PC-3 (cell line): ENCODE measurements around the gene DIS3L2. TPM values are rescaled to one million over a fixed set of nuclear protein-coding genes. Genes with fewer than 3 reads are reported as not detected.
"Not testable (repeated sequence)": the region's sequence is repeated elsewhere in the genome, so short reads cannot be mapped to it uniquely, and the experiment has no call there.

Experiments used
- ATAC-seq: fragments of 200-7000 bp; cut with Tn5 transposase; 2 replicates; pipeline ENCODE4 v1.9.1; 2020; ENCODE audit warnings: mild to moderate bottlenecking, moderate library complexity
- BruUV-seq: library from RNA; stranded (reverse); fragments of 400-500 nt; replicated peaks from 2 replicates; lab custom pipeline; 2021; lab: Mats Ljungman, UMichigan
- CTCF ChIA-PET: fragments of 300-600 bp; sonication (Branson Sonifier 250); formaldehyde crosslinking; loops from one replicate; lab custom pipeline; 2022; ENCODE audit warnings: antibody characterized with exemption; lab: Charles Lee
- POLR2A ChIA-PET: fragments of 300-600 bp; sonication (Branson Sonifier 250); formaldehyde crosslinking; loops from one replicate; lab custom pipeline; 2022; ENCODE audit warnings: antibody characterized with exemption; ENCODE audit not compliant: unreplicated experiment; lab: Charles Lee
- DNase-seq: peaks from one replicate; pipeline ENCODE4 v3.0.0-alpha.2; 2015
- H2AFZ ChIP-seq: fragments of 300-600 bp; sonication (generic); 2 replicates; pipeline ENCODE4 v1.6.0; 2016; ENCODE audit warnings: antibody characterized with exemption, low read length
- H3F3A ChIP-seq: fragments of 300-600 bp; sonication (generic); one replicate; pipeline ENCODE4 v1.6.0; 2017; ENCODE audit warnings: antibody characterized with exemption, low read length, control low read depth, mild to moderate bottlenecking; ENCODE audit not compliant: unreplicated experiment
- H3K27ac ChIP-seq: fragments of 300-600 bp; sonication (generic); 2 replicates; pipeline ENCODE4 v1.5.1; 2016; ENCODE audit warnings: mild to moderate bottlenecking, low read length
- H3K27me3 ChIP-seq: fragments of 300-600 bp; sonication (generic); 2 replicates; pipeline ENCODE4 v1.6.1; 2016; ENCODE audit warnings: low read length, mixed read lengths
- H3K36me3 ChIP-seq: fragments of 300-600 bp; sonication (generic); 2 replicates; pipeline ENCODE4 v1.6.1; 2016; ENCODE audit warnings: low read depth, mixed run types, low read length, mixed read lengths
- H3K4me1 ChIP-seq: fragments of 300-600 bp; sonication (generic); 2 replicates; pipeline ENCODE4 v1.5.1; 2016; ENCODE audit warnings: low read length; ENCODE audit not compliant: insufficient read depth
- H3K4me2 ChIP-seq: fragments of 300-600 bp; sonication (generic); 2 replicates; pipeline ENCODE4 v1.6.0; 2016; ENCODE audit warnings: low read length
- H3K4me3 ChIP-seq: fragments of 300-600 bp; sonication (generic); 2 replicates; pipeline ENCODE4 v1.5.1; 2016; ENCODE audit warnings: mild to moderate bottlenecking, low read length, mixed read lengths
- H3K79me2 ChIP-seq: fragments of 300-600 bp; sonication (generic); 2 replicates; pipeline ENCODE4 v1.6.1; 2017; ENCODE audit warnings: low read length, mixed read lengths
- H3K9ac ChIP-seq: fragments of 300-600 bp; sonication (generic); 2 replicates; pipeline ENCODE4 v1.6.0; 2016; ENCODE audit warnings: mild to moderate bottlenecking, low read length
- H3K9me2 ChIP-seq: fragments of 300-600 bp; sonication (generic); replicated peaks from 2 replicates; pipeline ENCODE4 v1.6.1; 2016; ENCODE audit warnings: mixed run types, low read length, mixed read lengths
- H3K9me3 ChIP-seq: fragments of 300-600 bp; sonication (generic); 2 replicates; pipeline ENCODE4 v1.6.1; 2016; ENCODE audit warnings: low read length, mixed read lengths
- H4K20me1 ChIP-seq: fragments of 300-600 bp; sonication (generic); 2 replicates; pipeline ENCODE4 v1.6.1; 2016; ENCODE audit warnings: low read length, mixed read lengths
- EZH2 ChIP-seq: fragments of 300-600 bp; sonication (generic); IDR thresholded peaks from one replicate; pipeline ENCODE4 v1.6.1; 2017; ENCODE audit warnings: antibody characterized with exemption, mild to moderate bottlenecking, low read length; ENCODE audit not compliant: unreplicated experiment
- EZH2phosphoT487 ChIP-seq: fragments of 300-600 bp; sonication (generic); IDR thresholded peaks from 2 replicates; pipeline ENCODE4 v1.6.1; 2018; ENCODE audit warnings: mild to moderate bottlenecking, antibody characterized with exemption, low read length, borderline replicate concordance
- intact Hi-C: fragments of 100-400 bp; cut with micrococcal nuclease; formaldehyde crosslinking; loops from 2 replicates; pipeline ENCODE4 v1.9.0; 2023
- total RNA-seq: library from RNA; depleted of rRNA; stranded (reverse); fragments of >200 nt; gene quantifications from 2 replicates; pipeline ENCODE4 v1.2.3, GENCODE V29; 2014
- TF ChIP-seq, protein P1 (sequence below): fragments of 300-600 bp; sonication (generic); conservative IDR thresholded peaks from 2 replicates; pipeline ENCODE4 v1.5.1; 2017; ENCODE audit warnings: antibody characterized with exemption, low read depth, mild to moderate bottlenecking, low read length

The DIS3L2 gene
- total RNA-seq, 1 experiment from 2014 or later: 22.8 TPM

DNA sequence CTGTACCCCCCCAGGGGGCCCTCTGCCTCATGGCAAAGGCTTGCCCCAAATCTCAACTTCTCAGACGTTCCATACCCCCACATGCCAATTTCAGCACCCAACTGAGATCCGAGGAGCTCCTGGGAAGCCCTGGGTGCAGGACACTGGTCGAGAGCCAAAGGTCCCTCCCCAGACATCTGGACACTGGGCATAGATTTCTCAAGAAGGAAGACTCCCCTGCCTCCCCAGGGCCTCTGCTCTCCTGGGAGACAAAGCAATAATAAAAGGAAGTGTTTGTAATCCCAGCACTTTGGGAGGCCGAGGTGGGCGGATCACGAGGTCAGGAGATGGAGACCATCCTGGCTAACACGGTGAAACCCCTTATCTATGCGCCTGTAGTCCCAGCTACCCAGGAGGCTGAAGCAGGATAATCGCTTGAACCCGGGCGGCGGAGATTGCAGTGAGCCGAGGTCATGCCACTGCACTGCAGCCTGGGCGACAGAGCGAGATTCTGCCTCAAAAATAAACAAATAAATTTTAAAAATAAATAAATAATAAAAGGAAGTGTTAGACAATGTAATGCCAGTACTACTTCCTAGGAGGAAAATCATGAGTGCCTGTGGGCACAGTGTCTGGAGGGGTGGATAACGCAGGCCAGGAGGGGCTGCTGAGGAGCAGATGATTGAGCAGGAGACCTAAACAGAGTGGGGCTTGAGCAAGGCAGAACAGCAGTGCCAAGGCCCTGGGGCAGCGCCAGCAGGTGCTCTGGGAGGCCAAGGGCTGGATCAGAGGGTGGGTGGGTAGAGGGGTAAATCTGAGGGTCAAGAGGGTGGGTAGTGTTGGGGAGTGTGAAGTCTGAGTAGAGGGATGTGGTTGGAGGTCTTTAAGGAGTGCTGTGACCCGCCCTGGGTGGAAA, 421.1 kb downstream of the DIS3L2 start:
- no peak overlapping the region for H3K9ac ChIP-seq
- H3F3A ChIP-seq: no peaks in the 10 kb centered on the region
- H3K4me3 ChIP-seq: no peak overlapping the region
- no peaks in the 10 kb centered on the region for H3K27me3 ChIP-seq
- ATAC-seq: no peak
- H3K27ac ChIP-seq: no peak overlapping the region
- H3K4me2 ChIP-seq: no peak overlapping the region
- CTCF ChIA-PET: no interaction called here
- no peak overlapping the region for H2AFZ ChIP-seq
- H3K36me3 ChIP-seq: no peaks in the 10 kb centered on the region
- H3K79me2 ChIP-seq: no peaks in the 10 kb centered on the region
- peaks cover 28% of the 10 kb centered on the region; the same call in 1 of the 2 replicates for H3K4me1 ChIP-seq
- no TSS peak for BruUV-seq
- H4K20me1 ChIP-seq: no peaks in the 10 kb centered on the region
- no peak for DNase-seq
- POLR2A ChIA-PET: no interaction called here
- intact Hi-C loops: no loop called here
- TF ChIP-seq EZH2phosphoT487 (no peak), EZH2 (no peak)
- TF ChIP-seq, protein P1, sequence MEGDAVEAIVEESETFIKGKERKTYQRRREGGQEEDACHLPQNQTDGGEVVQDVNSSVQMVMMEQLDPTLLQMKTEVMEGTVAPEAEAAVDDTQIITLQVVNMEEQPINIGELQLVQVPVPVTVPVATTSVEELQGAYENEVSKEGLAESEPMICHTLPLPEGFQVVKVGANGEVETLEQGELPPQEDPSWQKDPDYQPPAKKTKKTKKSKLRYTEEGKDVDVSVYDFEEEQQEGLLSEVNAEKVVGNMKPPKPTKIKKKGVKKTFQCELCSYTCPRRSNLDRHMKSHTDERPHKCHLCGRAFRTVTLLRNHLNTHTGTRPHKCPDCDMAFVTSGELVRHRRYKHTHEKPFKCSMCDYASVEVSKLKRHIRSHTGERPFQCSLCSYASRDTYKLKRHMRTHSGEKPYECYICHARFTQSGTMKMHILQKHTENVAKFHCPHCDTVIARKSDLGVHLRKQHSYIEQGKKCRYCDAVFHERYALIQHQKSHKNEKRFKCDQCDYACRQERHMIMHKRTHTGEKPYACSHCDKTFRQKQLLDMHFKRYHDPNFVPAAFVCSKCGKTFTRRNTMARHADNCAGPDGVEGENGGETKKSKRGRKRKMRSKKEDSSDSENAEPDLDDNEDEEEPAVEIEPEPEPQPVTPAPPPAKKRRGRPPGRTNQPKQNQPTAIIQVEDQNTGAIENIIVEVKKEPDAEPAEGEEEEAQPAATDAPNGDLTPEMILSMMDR: no peak
- no peaks in the 10 kb centered on the region for H3K9me3 ChIP-seq
- no peaks in the 10 kb centered on the region for H3K9me2 ChIP-seq

DNA sequence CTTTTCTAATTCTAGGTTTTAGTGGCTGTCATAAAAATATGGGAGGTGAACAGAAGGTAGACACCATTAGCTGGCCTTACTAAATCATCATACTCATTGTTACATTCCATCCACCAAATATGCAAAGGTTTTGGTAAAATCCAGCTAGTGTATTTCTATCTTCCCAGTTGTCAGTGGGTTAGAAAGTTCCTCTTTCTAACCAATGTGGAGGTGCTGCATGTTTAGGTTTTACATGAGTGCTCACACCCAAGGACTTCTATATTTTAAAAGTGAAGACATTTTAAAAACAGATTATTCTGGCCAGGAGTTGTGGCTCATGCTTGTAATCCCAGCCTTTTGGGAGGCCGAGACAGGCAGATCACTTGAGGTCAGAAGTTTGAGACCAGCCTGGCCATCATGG, 423.0 kb downstream of the DIS3L2 start:
- no peak for ATAC-seq
- Histone ChIP-seq H3F3A (no peaks in the 10 kb centered on the region), H3K79me2 (no peaks in the 10 kb centered on the region), H3K9ac (no peak overlapping the region), H3K4me2 (no peak overlapping the region), H3K9me3 (no peaks in the 10 kb centered on the region), H3K4me3 (no peak overlapping the region), H3K27ac (no peak overlapping the region), H2AFZ (no peak overlapping the region), H4K20me1 (no peaks in the 10 kb centered on the region), H3K4me1 (peaks cover 14% of the 10 kb centered on the region; the same call in 1 of the 2 replicates), H3K27me3 (no peaks in the 10 kb centered on the region), H3K36me3 (no peaks in the 10 kb centered on the region), H3K9me2 (no peaks in the 10 kb centered on the region)
- POLR2A ChIA-PET: no interaction called here
- no TSS peak for BruUV-seq
- no peak for TF ChIP-seq EZH2phosphoT487
- no peak for TF ChIP-seq EZH2
- TF ChIP-seq, protein P1: no peak
- DNase-seq: no peak
- CTCF ChIA-PET: no interaction called here
- intact Hi-C loops: no loop called here

DNA sequence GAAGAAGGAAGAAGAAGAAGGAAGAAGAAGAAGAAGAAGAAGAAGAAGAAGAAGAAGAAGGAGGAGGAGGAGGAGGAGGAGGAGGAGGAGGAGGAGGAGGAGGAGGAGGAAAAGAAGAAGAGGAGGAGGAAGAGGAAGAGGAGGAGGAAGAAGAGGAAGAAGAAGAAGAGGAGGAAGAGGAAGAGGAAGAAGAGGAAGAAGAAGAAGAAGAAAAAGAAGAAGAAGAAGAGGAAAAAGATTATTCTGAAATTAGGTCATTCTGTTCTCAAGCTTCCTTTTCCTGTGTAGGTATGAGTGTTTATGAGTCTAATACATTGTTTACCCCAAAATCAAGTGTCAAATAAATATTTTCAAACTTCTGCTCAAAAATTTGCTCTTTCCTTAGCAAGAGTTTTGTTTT, 423.5 kb downstream of the DIS3L2 start:
- H3K4me3 ChIP-seq: 0 out of 2 replicates have a peak overlapping the region, but pooled peaks have one; percentile 30

More for the DNA sequence above, 423.5 kb downstream of the DIS3L2 start:
- POLR2A ChIA-PET, DNase-seq, H3K27me3 ChIP-seq, CTCF ChIA-PET, H3K9me3 ChIP-seq, H2AFZ ChIP-seq, H3F3A ChIP-seq, H3K9me2 ChIP-seq, H3K79me2 ChIP-seq, H4K20me1 ChIP-seq, H3K36me3 ChIP-seq, ATAC-seq, H3K9ac ChIP-seq: not testable (repeated sequence)
- Histone ChIP-seq H3K4me1 (peaks cover 14% of the 10 kb centered on the region; the same call in 1 of the 2 replicates), H3K4me2 (peak overlapping the region; percentile 67), H3K27ac (peak overlapping the region; percentile 34)
- intact Hi-C loops: loop anchor here (1.0 kb wide), 1 partner anchor 55 kb away; no protein-coding TSS in a partner anchor
- TSS peak; percentile 55 for BruUV-seq
